MM.1S (cell line): ENCODE results near the gene LDLR.

Experiments
- EZH2phosphoT487 ChIP-seq: fragments of 300-600 bp; sonication (generic); IDR thresholded peaks from 2 replicates; pipeline ENCODE4 v1.6.1; 2018; ENCODE audit warnings: antibody characterized with exemption, low read length
- TF ChIP-seq, protein P1 (sequence below): fragments of 300-600 bp; sonication (generic); IDR thresholded peaks from 2 replicates; pipeline ENCODE4 v1.5.1; 2016; ENCODE audit warnings: antibody characterized with exemption, low read length, mixed read lengths

DNA sequence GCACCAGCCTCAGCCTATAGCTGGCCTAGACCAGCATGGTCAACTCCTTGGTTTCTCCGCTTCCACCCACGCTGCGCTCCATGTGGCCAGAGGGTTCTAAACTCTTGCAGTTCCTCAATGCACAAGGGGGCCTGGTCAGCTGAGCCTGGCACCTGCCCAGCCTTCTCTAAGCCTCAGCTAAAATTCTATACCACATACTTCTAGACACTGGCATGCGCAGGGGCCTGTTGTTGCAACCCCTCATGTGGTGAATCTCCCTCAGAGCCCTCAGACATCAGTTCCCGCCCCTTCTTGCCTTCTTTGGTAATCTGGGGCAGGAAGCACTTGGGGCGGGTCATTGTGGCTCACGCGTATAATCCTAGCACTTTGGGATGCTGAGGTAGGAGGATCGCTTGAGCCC is 19.7 kb upstream of the LDLR start:
- TF ChIP-seq, protein P1, sequence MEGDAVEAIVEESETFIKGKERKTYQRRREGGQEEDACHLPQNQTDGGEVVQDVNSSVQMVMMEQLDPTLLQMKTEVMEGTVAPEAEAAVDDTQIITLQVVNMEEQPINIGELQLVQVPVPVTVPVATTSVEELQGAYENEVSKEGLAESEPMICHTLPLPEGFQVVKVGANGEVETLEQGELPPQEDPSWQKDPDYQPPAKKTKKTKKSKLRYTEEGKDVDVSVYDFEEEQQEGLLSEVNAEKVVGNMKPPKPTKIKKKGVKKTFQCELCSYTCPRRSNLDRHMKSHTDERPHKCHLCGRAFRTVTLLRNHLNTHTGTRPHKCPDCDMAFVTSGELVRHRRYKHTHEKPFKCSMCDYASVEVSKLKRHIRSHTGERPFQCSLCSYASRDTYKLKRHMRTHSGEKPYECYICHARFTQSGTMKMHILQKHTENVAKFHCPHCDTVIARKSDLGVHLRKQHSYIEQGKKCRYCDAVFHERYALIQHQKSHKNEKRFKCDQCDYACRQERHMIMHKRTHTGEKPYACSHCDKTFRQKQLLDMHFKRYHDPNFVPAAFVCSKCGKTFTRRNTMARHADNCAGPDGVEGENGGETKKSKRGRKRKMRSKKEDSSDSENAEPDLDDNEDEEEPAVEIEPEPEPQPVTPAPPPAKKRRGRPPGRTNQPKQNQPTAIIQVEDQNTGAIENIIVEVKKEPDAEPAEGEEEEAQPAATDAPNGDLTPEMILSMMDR = no peak
- no peak for TF ChIP-seq EZH2phosphoT487
